BJ (cell line): ENCODE data around the gene LSS. TPM values are rescaled to one million over a fixed set of nuclear protein-coding genes. Genes with fewer than 3 reads are reported as not detected.
"Not testable (repeated sequence)": the region's sequence is repeated elsewhere in the genome, so short reads cannot be mapped to it uniquely, and the experiment has no call there.

Experiments used
- CTCF ChIA-PET: fragments of 350-600 bp; formaldehyde crosslinking; extraction: SDS; loops from one replicate; lab custom pipeline; 2021; ENCODE audit warnings: antibody characterized with exemption, inconsistent platforms; lab: Yijun Ruan, JAX
- POLR2A ChIA-PET: fragments of 300-600 bp; sonication (Branson Sonifier 250); formaldehyde crosslinking; extraction: SDS; loops from one replicate; lab custom pipeline; 2021; ENCODE audit warnings: antibody characterized with exemption; lab: Charles Lee
- DNase-seq: peaks from one replicate; pipeline ENCODE4 v3.0.0-alpha.2; 2011; ENCODE audit warnings: low read depth
- H3K27me3 ChIP-seq: 2 replicates; pipeline ENCODE4 v1.6.0; 2011; ENCODE audit warnings: low read length; ENCODE audit not compliant: control insufficient read depth, insufficient read depth
- H3K36me3 ChIP-seq: 2 replicates; pipeline ENCODE4 v1.5.1; 2011; ENCODE audit warnings: low read length; ENCODE audit not compliant: control insufficient read depth, insufficient read depth
- H3K4me3 ChIP-seq: 2 replicates; pipeline ENCODE4 v1.5.1; 2011; ENCODE audit warnings: low read depth, mild to moderate bottlenecking, control low read depth, low read length
- CTCF ChIP-seq: IDR thresholded peaks from 2 replicates; pipeline ENCODE4 v1.5.1; 2011; ENCODE audit warnings: low read depth, mild to moderate bottlenecking, control low read depth, inconsistent platforms, low read length, moderate library complexity; ENCODE audit not compliant: insufficient read depth
- polyA plus RNA-seq: library from polyadenylated mRNA; depleted of rRNA; stranded (reverse); fragments of >200 nt; gene quantifications from 2 replicates; pipeline ENCODE4 v1.2.3, GENCODE V29; 2011

Gene LSS
- polyA plus RNA-seq, 1 experiment: 59.9 TPM

GRCh38 chr21:46173573-46173972 is 55.0 kb downstream of the LSS start:
- TF ChIP-seq CTCF: no peak
- no peak overlapping the region for H3K4me3 ChIP-seq
- no peaks in the 10 kb centered on the region for H3K36me3 ChIP-seq
- H3K27me3 ChIP-seq: no peaks in the 10 kb centered on the region
- no peak for DNase-seq
- ChIA-PET CTCF (no interaction called here), POLR2A (interaction anchor here (0.6 kb wide), 1 partner anchor 48 kb away, joined by 11 read pairs; no protein-coding TSS in a partner anchor)

GRCh38 chr21:46172863-46173528 is 55.6 kb downstream of the LSS start:
- POLR2A ChIA-PET: no interaction called here
- Histone ChIP-seq H3K27me3 (no peaks in the 10 kb centered on the region), H3K4me3 (no peak overlapping the region), H3K36me3 (no peaks in the 10 kb centered on the region)
- no peak for DNase-seq
- CTCF ChIA-PET: no interaction called here
- no peak for TF ChIP-seq CTCF

- H3K27me3 ChIP-seq: no peaks in the 10 kb centered on the region
- TF ChIP-seq CTCF: no peak
- no peaks in the 10 kb centered on the region for H3K36me3 ChIP-seq
- DNase-seq: no peak
- POLR2A ChIA-PET: no interaction called here
- H3K4me3 ChIP-seq: no peak overlapping the region
- CTCF ChIA-PET: no interaction called here
Measured at GRCh38 chr21:46171996-46172862, 56.3 kb downstream of the LSS start.

GRCh38 chr21:46171585-46171984 is 57.0 kb downstream of the LSS start:
- ChIA-PET POLR2A (no interaction called here), CTCF (no interaction called here)
- Histone ChIP-seq H3K36me3 (no peaks in the 10 kb centered on the region), H3K27me3 (no peaks in the 10 kb centered on the region), H3K4me3 (no peak overlapping the region)
- no peak for TF ChIP-seq CTCF
- DNase-seq: no peak

- POLR2A ChIA-PET, H3K4me3 ChIP-seq, DNase-seq: not testable (repeated sequence)
Measured at GRCh38 chr21:46170436-46171193, 58.0 kb downstream of the LSS start.

More at GRCh38 chr21:46170436-46171193, 58.0 kb downstream of the LSS start:
- H3K36me3 ChIP-seq, CTCF ChIA-PET, H3K27me3 ChIP-seq: not testable (repeated sequence)
